Measurements from ENCODE around the gene FAM107B. TPM values are rescaled to one million over a fixed set of nuclear protein-coding genes. Genes with fewer than 3 reads are reported as not detected.
A peak's percentile ranks its signal among the peaks of the same experiment; 100 is the strongest.

Gene FAM107B
- total RNA-seq, 4 donors from 2014 or later = 12.3 to 41.3 (median 31.8) TPM

DNA sequence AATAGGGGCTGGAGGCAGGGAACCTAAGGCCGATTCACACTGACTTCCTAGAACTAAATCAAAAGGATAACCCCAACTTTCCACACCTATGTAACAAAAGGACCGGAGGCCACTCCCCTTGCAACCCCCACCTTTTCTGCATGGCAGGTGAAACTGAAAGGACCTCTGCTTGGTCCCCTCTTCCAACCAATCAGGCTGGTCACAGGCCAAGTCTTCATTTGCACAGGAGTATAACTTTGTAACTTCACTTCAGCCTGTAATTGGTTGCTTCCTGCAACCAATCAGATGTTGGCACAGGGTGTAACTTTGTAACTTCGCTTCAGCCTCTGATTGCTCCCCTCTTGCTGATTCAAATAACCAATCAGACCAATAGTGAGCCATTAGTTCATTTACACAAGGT, 190.0 kb downstream of the FAM107B start:
- intact Hi-C loops (cut with DNase I) = no loop called here
- H3K27ac ChIP-seq = no peak overlapping the region
- no peak for TF ChIP-seq POLR2A (IDR thresholded peaks at IDR 0.05)
- no peak for TF ChIP-seq CTCF (IDR thresholded peaks at IDR 0.05)
- H3K27me3 ChIP-seq = no peaks in the 10 kb centered on the region
- H3K36me3 ChIP-seq = no peaks in the 10 kb centered on the region
- no peak overlapping the region for H3K4me3 ChIP-seq (replicated peaks in 1 of 3)
- no peak for DNase-seq
- H3K4me1 ChIP-seq = no peaks in the 10 kb centered on the region
- H3K9me3 ChIP-seq = no peaks in the 10 kb centered on the region
- 87 to 89% methylated on average over 3 of the region's 3 CpGs for WGBS, 2 donors

DNA sequence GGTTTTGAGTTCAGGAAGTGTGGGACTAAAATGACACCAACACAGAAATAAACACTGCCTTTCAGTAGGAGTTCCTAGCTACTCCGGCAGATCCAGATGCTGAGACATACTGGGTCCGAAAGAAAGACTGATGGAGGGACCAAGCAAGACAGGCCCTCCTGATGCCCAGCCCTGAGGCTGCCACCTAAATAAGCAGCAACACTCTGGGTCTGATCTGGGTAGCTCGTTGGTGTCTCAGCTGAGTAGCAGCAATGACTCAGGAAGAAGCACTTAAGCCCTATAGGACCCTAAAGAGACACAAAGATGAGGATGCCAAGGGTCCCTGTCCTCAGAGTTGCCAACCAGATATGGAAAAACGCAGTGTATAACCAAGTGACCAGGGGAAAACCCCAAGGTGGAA, 190.7 kb downstream of the FAM107B start:
- no peak overlapping the region for H3K27ac ChIP-seq

GRCh38 chr10:14583252-14583651, 191.4 kb downstream of the FAM107B start:
- intact Hi-C loops (cut with DNase I) = no loop called here
- H3K27ac ChIP-seq = no peak overlapping the region
- no peaks in the 10 kb centered on the region for H3K36me3 ChIP-seq
- no peak for TF ChIP-seq POLR2A (IDR thresholded peaks at IDR 0.05)
- TF ChIP-seq CTCF (IDR thresholded peaks at IDR 0.05) = no peak
- H3K27me3 ChIP-seq = no peaks in the 10 kb centered on the region
- DNase-seq = peak in 1 of 2 donors; percentile 27
- no peaks in the 10 kb centered on the region for H3K9me3 ChIP-seq
- H3K4me3 ChIP-seq (replicated peaks in 1 of 3) = no peak overlapping the region
- no peaks in the 10 kb centered on the region for H3K4me1 ChIP-seq
- WGBS, 2 donors = 92 to 94% methylated on average over 11 of the region's 11 CpGs

More for the DNA sequence above, 190.7 kb downstream of the FAM107B start:
- Histone ChIP-seq H3K4me1 (no peaks in the 10 kb centered on the region), H3K36me3 (no peaks in the 10 kb centered on the region), H3K9me3 (no peaks in the 10 kb centered on the region), H3K27me3 (no peaks in the 10 kb centered on the region), H3K4me3 (replicated peaks in 1 of 3) (no peak overlapping the region)
- DNase-seq = no peak
- TF ChIP-seq POLR2A (IDR thresholded peaks at IDR 0.05) = no peak
- intact Hi-C loops (cut with DNase I) = no loop called here
- WGBS, 2 donors = 88 to 90% methylated on average over 4 of the region's 4 CpGs

DNA sequence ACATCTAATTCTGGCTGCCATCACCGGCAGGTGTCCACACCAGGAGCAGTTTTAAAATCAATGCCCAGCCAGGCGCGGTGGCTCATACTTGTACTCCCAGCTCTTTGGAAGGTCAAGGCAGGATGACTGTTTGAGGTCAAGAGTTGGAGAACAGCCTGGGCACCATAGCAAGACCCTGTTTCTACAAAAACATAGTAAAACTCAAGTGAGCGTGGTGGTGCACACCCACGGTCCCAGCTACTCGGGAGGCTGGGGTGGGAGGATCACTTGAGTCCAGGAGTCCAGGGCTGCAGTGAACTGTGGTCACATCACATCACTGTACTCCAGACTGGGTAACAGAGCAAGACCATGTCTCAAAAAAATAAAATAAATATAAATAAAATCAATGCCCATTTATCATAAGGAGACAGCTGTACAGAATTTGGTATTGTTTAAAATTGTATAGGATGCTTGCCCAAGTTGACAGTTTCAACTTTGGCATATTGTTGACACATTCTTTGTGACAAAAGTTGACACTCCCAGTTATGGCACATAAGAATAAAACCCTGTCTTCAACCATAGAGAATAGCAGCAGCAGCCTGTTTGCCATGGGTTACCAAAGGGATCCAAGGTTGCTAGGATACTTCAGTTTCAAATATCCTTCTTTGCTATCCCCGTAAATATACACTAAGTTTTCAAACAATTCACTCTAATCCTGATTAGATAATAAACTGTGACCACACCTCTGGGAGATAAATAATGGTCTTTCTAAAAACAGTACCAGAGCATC, 193.0 kb downstream of the FAM107B start:
- intact Hi-C loops (cut with DNase I) = no loop called here
- Histone ChIP-seq H3K27me3 (no peaks in the 10 kb centered on the region), H3K4me3 (replicated peaks in 1 of 3) (no peak overlapping the region), H3K9me3 (no peaks in the 10 kb centered on the region), H3K36me3 (no peaks in the 10 kb centered on the region), H3K4me1 (no peaks in the 10 kb centered on the region), H3K27ac (no peak overlapping the region)
- DNase-seq = no peak
- 89 to 90% methylated on average over 4 to 7 of the region's 7 CpGs for WGBS, 2 donors
- TF ChIP-seq POLR2A (IDR thresholded peaks at IDR 0.05) (no peak), CTCF (IDR thresholded peaks at IDR 0.05) (no peak)

GRCh38 chr10:14580671-14581332, 193.9 kb downstream of the FAM107B start:
- 88% methylated on average over 13 of the region's 13 CpGs for WGBS, 2 donors

More at GRCh38 chr10:14580671-14581332, 193.9 kb downstream of the FAM107B start:
- H3K27ac ChIP-seq = no peak overlapping the region
- intact Hi-C loops (cut with DNase I) = no loop called here
- H3K36me3 ChIP-seq = no peaks in the 10 kb centered on the region
- no peak for TF ChIP-seq POLR2A (IDR thresholded peaks at IDR 0.05)
- TF ChIP-seq CTCF (IDR thresholded peaks at IDR 0.05) = no peak
- H3K27me3 ChIP-seq = no peaks in the 10 kb centered on the region
- DNase-seq = no peak
- H3K4me3 ChIP-seq (replicated peaks in 1 of 3) = no peak overlapping the region
- H3K9me3 ChIP-seq = no peaks in the 10 kb centered on the region
- H3K4me1 ChIP-seq = no peaks in the 10 kb centered on the region

Measured in thyroid gland (tissue), 4 donors.